Calu3 (cell line): Measurements from ENCODE around the gene SETX. TPM values are rescaled to one million over a fixed set of nuclear protein-coding genes. Genes with fewer than 3 reads are reported as not detected.

Source experiments
- BruUV-seq: library from RNA; stranded (reverse); fragments of 400-500 nt; replicated peaks from 2 replicates; lab custom pipeline; 2021; lab: Mats Ljungman, UMichigan
- CTCF ChIA-PET: fragments of 300-600 bp; sonication (Branson Sonifier 250); formaldehyde crosslinking; loops from one replicate; lab custom pipeline; 2022; ENCODE audit warnings: antibody characterized with exemption; lab: Charles Lee
- DNase-seq: peaks from one replicate; pipeline ENCODE4 v3.0.0; 2022
- H3K27ac Mint-ChIP-seq: one replicate; pipeline ENCODE4 v1.8.0; 2022; ENCODE audit warnings: mixed read lengths; ENCODE audit not compliant: unreplicated experiment
- H3K27me3 Mint-ChIP-seq: one replicate; pipeline ENCODE4 v1.8.0; 2022; ENCODE audit warnings: mixed read lengths; ENCODE audit not compliant: unreplicated experiment
- H3K36me3 Mint-ChIP-seq: one replicate; pipeline ENCODE4 v1.8.0; 2022; ENCODE audit warnings: mild to moderate bottlenecking, moderate library complexity, mixed read lengths; ENCODE audit not compliant: insufficient read depth, unreplicated experiment
- H3K4me1 Mint-ChIP-seq: one replicate; pipeline ENCODE4 v1.8.0; 2022; ENCODE audit warnings: mild to moderate bottlenecking, low read depth, mixed read lengths; ENCODE audit not compliant: unreplicated experiment
- H3K4me3 Mint-ChIP-seq: one replicate; pipeline ENCODE4 v1.8.0; 2022; ENCODE audit warnings: mild to moderate bottlenecking, low read depth, moderate library complexity, mixed read lengths; ENCODE audit not compliant: unreplicated experiment
- H3K9me3 Mint-ChIP-seq: one replicate; pipeline ENCODE4 v1.8.0; 2022; ENCODE audit warnings: low read depth, mixed read lengths; ENCODE audit not compliant: unreplicated experiment
- intact Hi-C: fragments of 100-400 bp; cut with micrococcal nuclease; formaldehyde crosslinking; loops from one replicate; pipeline ENCODE4 v1.10.0; 2022; ENCODE audit not compliant: unreplicated experiment
- total RNA-seq: library from RNA; stranded (reverse); gene quantifications from 2 replicates; pipeline ENCODE4 v1.2.3, GENCODE V29; 2022
- TF ChIP-seq, protein P1 (sequence below): fragments of 200-600 bp; IDR thresholded peaks from one replicate; pipeline ENCODE4 v1.8.0; 2022; ENCODE audit warnings: antibody characterized with exemption; ENCODE audit not compliant: unreplicated experiment

SETX gene
- total RNA-seq, 1 experiment from 2014 or later, result 24.2 TPM

DNA sequence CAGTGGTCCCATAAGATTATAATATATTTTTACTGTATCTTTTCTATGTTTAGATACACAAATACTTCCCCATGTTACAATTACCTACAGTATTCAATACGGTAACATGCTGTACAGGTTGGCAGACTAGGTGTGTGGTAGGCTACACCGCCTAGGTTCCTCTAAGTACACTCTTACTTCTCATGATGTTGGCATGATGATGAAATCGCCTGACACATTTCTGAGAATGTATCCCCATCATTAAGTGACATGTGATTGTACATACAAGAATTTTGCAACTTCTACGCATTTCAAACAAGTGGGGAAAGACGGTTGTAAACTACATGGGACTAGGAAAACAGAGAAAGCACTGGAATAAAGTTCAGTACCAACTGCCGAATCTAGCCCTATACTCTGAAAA lies 53.3 kb downstream of the SETX start:
- no peak for DNase-seq
- CTCF ChIA-PET, result no interaction called here
- intact Hi-C loops, result no loop called here
- TF ChIP-seq, protein P1, sequence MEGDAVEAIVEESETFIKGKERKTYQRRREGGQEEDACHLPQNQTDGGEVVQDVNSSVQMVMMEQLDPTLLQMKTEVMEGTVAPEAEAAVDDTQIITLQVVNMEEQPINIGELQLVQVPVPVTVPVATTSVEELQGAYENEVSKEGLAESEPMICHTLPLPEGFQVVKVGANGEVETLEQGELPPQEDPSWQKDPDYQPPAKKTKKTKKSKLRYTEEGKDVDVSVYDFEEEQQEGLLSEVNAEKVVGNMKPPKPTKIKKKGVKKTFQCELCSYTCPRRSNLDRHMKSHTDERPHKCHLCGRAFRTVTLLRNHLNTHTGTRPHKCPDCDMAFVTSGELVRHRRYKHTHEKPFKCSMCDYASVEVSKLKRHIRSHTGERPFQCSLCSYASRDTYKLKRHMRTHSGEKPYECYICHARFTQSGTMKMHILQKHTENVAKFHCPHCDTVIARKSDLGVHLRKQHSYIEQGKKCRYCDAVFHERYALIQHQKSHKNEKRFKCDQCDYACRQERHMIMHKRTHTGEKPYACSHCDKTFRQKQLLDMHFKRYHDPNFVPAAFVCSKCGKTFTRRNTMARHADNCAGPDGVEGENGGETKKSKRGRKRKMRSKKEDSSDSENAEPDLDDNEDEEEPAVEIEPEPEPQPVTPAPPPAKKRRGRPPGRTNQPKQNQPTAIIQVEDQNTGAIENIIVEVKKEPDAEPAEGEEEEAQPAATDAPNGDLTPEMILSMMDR, result no peak
- no peaks in the 10 kb centered on the region for H3K9me3 Mint-ChIP-seq
- peaks cover 47% of the 10 kb centered on the region for H3K36me3 Mint-ChIP-seq
- BruUV-seq, result no TSS peak
- no peak overlapping the region for H3K27ac Mint-ChIP-seq
- H3K27me3 Mint-ChIP-seq, result no peaks in the 10 kb centered on the region
- H3K4me3 Mint-ChIP-seq, result no peak overlapping the region
- H3K4me1 Mint-ChIP-seq, result no peaks in the 10 kb centered on the region

DNA sequence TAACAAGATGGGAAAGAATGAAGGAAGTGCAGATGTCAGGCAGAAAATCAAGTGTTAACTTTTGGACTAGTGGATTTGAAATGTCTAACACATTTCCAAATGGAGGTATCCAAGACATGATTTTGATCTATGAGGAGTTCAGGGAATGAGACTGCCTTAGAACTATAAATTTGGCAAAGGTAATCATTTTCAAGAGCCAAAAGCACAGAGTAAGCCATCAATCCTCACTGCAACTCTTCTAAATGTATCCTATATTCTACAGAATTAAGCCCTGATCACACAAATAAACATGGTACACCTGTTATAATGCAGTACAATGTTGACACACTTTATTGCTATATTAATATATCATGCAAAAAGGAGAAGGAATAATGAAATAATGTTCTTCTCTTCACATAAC lies 55.6 kb downstream of the SETX start:
- no peak overlapping the region for H3K4me3 Mint-ChIP-seq
- no peak overlapping the region for H3K27ac Mint-ChIP-seq
- BruUV-seq, result no TSS peak
- no peaks in the 10 kb centered on the region for H3K9me3 Mint-ChIP-seq
- TF ChIP-seq, protein P1, result no peak
- no peaks in the 10 kb centered on the region for H3K4me1 Mint-ChIP-seq
- H3K36me3 Mint-ChIP-seq, result peaks cover 46% of the 10 kb centered on the region
- intact Hi-C loops, result no loop called here
- no peak for DNase-seq
- CTCF ChIA-PET, result no interaction called here
- no peaks in the 10 kb centered on the region for H3K27me3 Mint-ChIP-seq

DNA sequence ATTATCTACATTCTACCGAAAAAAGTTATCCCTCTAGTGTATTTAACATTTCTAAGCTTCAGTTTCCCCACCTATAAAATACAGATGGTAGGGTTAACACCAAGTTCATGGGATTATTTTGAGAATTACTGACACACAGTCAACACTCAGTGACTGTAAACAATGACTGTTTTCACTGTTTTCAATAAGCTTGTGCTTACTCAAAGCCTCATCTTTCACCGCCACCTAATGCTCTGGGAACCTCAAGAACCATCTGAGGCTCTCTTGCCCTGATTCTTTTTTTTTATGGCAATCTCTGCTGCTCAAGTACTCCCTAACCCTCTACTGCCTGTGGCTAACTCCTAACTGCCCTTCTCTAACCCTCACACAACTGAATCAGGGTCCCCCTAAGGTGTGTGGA lies 59.6 kb downstream of the SETX start:
- Mint-ChIP-seq H3K9me3 (no peaks in the 10 kb centered on the region), H3K4me3 (no peak overlapping the region), H3K36me3 (peaks cover 35% of the 10 kb centered on the region), H3K4me1 (no peaks in the 10 kb centered on the region), H3K27ac (no peak overlapping the region), H3K27me3 (no peaks in the 10 kb centered on the region)
- BruUV-seq, result no TSS peak
- TF ChIP-seq, protein P1, result no peak
- intact Hi-C loops, result no loop called here
- no peak for DNase-seq
- CTCF ChIA-PET, result no interaction called here

DNA sequence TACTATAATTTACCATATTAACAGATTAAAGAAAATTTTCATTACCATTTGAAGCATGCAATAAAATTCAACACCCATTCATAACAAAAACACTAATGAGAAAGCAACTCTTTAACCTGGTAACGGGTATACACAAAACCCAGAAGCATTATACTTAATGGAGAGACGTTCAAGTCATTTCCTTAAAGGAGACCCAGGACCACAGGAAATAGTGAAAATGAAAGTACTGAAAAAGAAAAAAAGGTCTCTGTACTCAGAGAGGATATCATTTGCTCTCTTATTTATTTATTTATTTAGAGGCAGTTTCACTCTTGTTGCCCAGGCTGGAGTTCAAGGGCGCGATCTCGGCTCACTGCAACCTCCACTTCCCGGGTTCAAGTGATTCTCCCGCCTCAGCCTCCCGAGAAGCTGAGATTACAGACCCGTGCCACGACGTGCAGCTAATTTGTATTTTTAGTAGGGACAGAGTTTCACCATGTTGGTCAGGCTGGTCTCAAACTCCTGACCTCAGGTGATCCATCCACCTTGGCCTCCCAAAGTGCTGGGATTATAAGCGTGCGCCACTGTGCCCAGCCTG lies 61.6 kb downstream of the SETX start:
- H3K36me3 Mint-ChIP-seq, result peaks cover 33% of the 10 kb centered on the region
- no peak for DNase-seq
- CTCF ChIA-PET, result interaction anchor here (0.6 kb wide), 1 partner anchor 88 kb away, joined by 3 read pairs; no protein-coding TSS in a partner anchor
- H3K9me3 Mint-ChIP-seq, result no peaks in the 10 kb centered on the region
- TF ChIP-seq, protein P1, result no peak
- no TSS peak for BruUV-seq
- H3K27me3 Mint-ChIP-seq, result no peaks in the 10 kb centered on the region
- H3K4me3 Mint-ChIP-seq, result no peak overlapping the region
- intact Hi-C loops, result no loop called here
- no peaks in the 10 kb centered on the region for H3K4me1 Mint-ChIP-seq
- H3K27ac Mint-ChIP-seq, result no peak overlapping the region
